Panc1 (cell line): ENCODE measurements around the gene HRH3. TPM values are rescaled to one million over a fixed set of nuclear protein-coding genes. Genes with fewer than 3 reads are reported as not detected.

ENCODE experiments used
- ATAC-seq: fragments of 200-7000 bp; cut with Tn5 transposase; 2 replicates; pipeline ENCODE4 v1.9.1; 2020; ENCODE audit warnings: mild to moderate bottlenecking, moderate library complexity
- BruUV-seq: library from RNA; stranded (reverse); fragments of 400-500 nt; replicated peaks from 2 replicates; lab custom pipeline; 2021; lab: Mats Ljungman, UMichigan
- CTCF ChIA-PET: fragments of 300-600 bp; sonication (Branson Sonifier 250); formaldehyde crosslinking; loops from one replicate; lab custom pipeline; 2022; ENCODE audit warnings: antibody characterized with exemption; lab: Charles Lee
- POLR2A ChIA-PET: fragments of 300-600 bp; sonication (Branson Sonifier 250); formaldehyde crosslinking; loops from one replicate; lab custom pipeline; 2022; ENCODE audit warnings: antibody characterized with exemption; lab: Charles Lee
- DNase-seq: peaks from one replicate; pipeline ENCODE4 v3.0.0-alpha.2; 2010; ENCODE audit warnings: low read depth, low spot score
- H3K27ac ChIP-seq: 2 replicates; pipeline ENCODE4 v1.5.1; 2011; ENCODE audit warnings: mild to moderate bottlenecking, low read length, inconsistent platforms
- H3K27me3 ChIP-seq: fragments of 200-500 bp; sonication (Bioruptor generic); 2 replicates; pipeline ENCODE4 v1.6.0; 2014; ENCODE audit warnings: low read length, inconsistent platforms; ENCODE audit not compliant: control insufficient read depth, insufficient read depth
- H3K36me3 ChIP-seq: fragments of 200-500 bp; sonication (Bioruptor generic); 2 replicates; pipeline ENCODE4 v1.5.1; 2014; ENCODE audit warnings: inconsistent platforms, mild to moderate bottlenecking, low read length, moderate library complexity; ENCODE audit not compliant: control insufficient read depth, insufficient read depth
- H3K4me1 ChIP-seq: 2 replicates; pipeline ENCODE4 v1.5.1; 2011; ENCODE audit warnings: inconsistent platforms, mild to moderate bottlenecking, low read length, moderate library complexity; ENCODE audit not compliant: control insufficient read depth, insufficient read depth
- H3K4me3 ChIP-seq, 2 experiments: 2 replicates each; pipeline ENCODE4 v1.5.1; 2011 to 2012; ENCODE audit warnings: low read depth in 2 of 2, low read length in 2 of 2, mild to moderate bottlenecking in 2 of 2, inconsistent platforms in 1 of 2, moderate library complexity in 1 of 2
- H3K9me3 ChIP-seq: fragments of 200-500 bp; sonication (Bioruptor generic); 2 replicates; pipeline ENCODE4 v1.5.1; 2014; ENCODE audit warnings: low read depth, mild to moderate bottlenecking, inconsistent platforms, low read length, moderate library complexity; ENCODE audit not compliant: control insufficient read depth, insufficient read depth
- CTCF ChIP-seq: fragments of 450-650 bp; IDR thresholded peaks from 2 replicates; pipeline ENCODE4 v1.5.1; 2017; ENCODE audit warnings: mild to moderate bottlenecking
- POLR2AphosphoS5 ChIP-seq: IDR thresholded peaks from 2 replicates; pipeline ENCODE4 v1.6.1; 2012; ENCODE audit warnings: mild to moderate bottlenecking, low read depth, low read length, moderate library complexity
- REST ChIP-seq, 2 experiments: IDR thresholded peaks; 2 replicates each; pipeline ENCODE4 v1.6.1; 2011 to 2012; ENCODE audit warnings: low read depth in 2 of 2, control low read depth in 1 of 2, low read length in 1 of 2, mild to moderate bottlenecking in 1 of 2, moderate library complexity in 1 of 2; ENCODE audit not compliant: insufficient read depth in 1 of 2
- SIN3A ChIP-seq: IDR thresholded peaks from 2 replicates; pipeline ENCODE4 v1.6.1; 2012; ENCODE audit warnings: low read depth, mild to moderate bottlenecking, low read length, moderate library complexity, borderline replicate concordance; ENCODE audit not compliant: insufficient read depth
- TCF7L2 ChIP-seq: IDR thresholded peaks from 2 replicates; pipeline ENCODE4 v1.6.1; 2011; ENCODE audit warnings: mild to moderate bottlenecking, low read depth, low read length, inconsistent platforms
- in situ Hi-C: cut with HindIII; loops from 2 replicates; pipeline ENCODE4 v1.10.0; 2016; ENCODE audit warnings: low sequenced_read_pairs, low pct_unique_long_range_greater_than_20kb
- intact Hi-C: fragments of 100-400 bp; cut with micrococcal nuclease; formaldehyde crosslinking; loops from one replicate; pipeline ENCODE4 v1.10.0; 2022; ENCODE audit not compliant: unreplicated experiment
- total RNA-seq: library from RNA; stranded (reverse); gene quantifications from one replicate; pipeline ENCODE4 v1.2.1, GENCODE V29; 2021; ENCODE audit not compliant: unreplicated experiment

HRH3 gene
- total RNA-seq, 1 experiment from 2014 or later = 0.10 TPM

GRCh38 chr20:62262064-62262463 is 42.0 kb upstream of the HRH3 start:
- CTCF ChIA-PET = no interaction called here
- no peak for DNase-seq
- POLR2A ChIA-PET = no interaction called here
- Histone ChIP-seq H3K4me1 (no peaks in the 10 kb centered on the region), H3K9me3 (peaks cover 4% of the 10 kb centered on the region; the same call in 1 of the 2 replicates), H3K4me3 (no peak overlapping the region), H3K27me3 (no peaks in the 10 kb centered on the region), H3K36me3 (no peaks in the 10 kb centered on the region), H3K27ac (no peak overlapping the region)
- BruUV-seq = no TSS peak
- no peak for TF ChIP-seq CTCF
- no peak for TF ChIP-seq REST (IDR thresholded peaks at IDR 0.05; ENCODE audit: insufficient read depth in 1 of 2, low read depth in 2 of 2, low read length in 1 of 2)
- TF ChIP-seq SIN3A = no peak
- no peak for TF ChIP-seq POLR2AphosphoS5
- no peak for TF ChIP-seq TCF7L2
- in situ Hi-C loops = no loop called here
- ATAC-seq = no peak
- intact Hi-C loops = no loop called here

GRCh38 chr20:62259294-62259565 is 39.2 kb upstream of the HRH3 start:
- Histone ChIP-seq H3K4me3 (no peak overlapping the region), H3K4me1 (no peaks in the 10 kb centered on the region), H3K9me3 (no peaks in the 10 kb centered on the region), H3K27me3 (no peaks in the 10 kb centered on the region), H3K36me3 (no peaks in the 10 kb centered on the region), H3K27ac (no peak overlapping the region)
- no peak for DNase-seq
- CTCF ChIA-PET = no interaction called here
- in situ Hi-C loops (no loop called here), intact Hi-C loops (no loop called here)
- TF ChIP-seq REST (IDR thresholded peaks at IDR 0.05; ENCODE audit: insufficient read depth in 1 of 2, low read depth in 2 of 2, low read length in 1 of 2) (no peak), CTCF (no peak), TCF7L2 (no peak), SIN3A (no peak), POLR2AphosphoS5 (no peak)
- BruUV-seq = no TSS peak
- POLR2A ChIA-PET = no interaction called here
- no peak for ATAC-seq
